Loucy (cell line): ENCODE data around the gene RPF1.

Experiments
- H2AFZ ChIP-seq: fragments of 200-600 bp; sonication (generic); 2 replicates; pipeline ENCODE4 v1.6.0; 2016; ENCODE audit warnings: antibody characterized with exemption, mild to moderate bottlenecking, low read length, moderate library complexity
- H3F3A ChIP-seq: fragments of 200-600 bp; 2 replicates; pipeline ENCODE4 v1.6.0; 2016; ENCODE audit warnings: antibody characterized with exemption, low read depth, mild to moderate bottlenecking
- H3K27me3 ChIP-seq: fragments of 200-600 bp; sonication (generic); 2 replicates; pipeline ENCODE4 v1.6.1; 2014; ENCODE audit warnings: low read length, mild to moderate bottlenecking; ENCODE audit not compliant: insufficient read depth, poor library complexity, severe bottlenecking
- H3K36me3 ChIP-seq: fragments of 200-600 bp; sonication (generic); 2 replicates; pipeline ENCODE4 v1.6.1; 2016; ENCODE audit warnings: low read length; ENCODE audit not compliant: insufficient read depth
- H3K4me1 ChIP-seq: fragments of 200-600 bp; sonication (generic); 2 replicates; pipeline ENCODE4 v1.5.1; 2014; ENCODE audit warnings: low read length, mild to moderate bottlenecking; ENCODE audit not compliant: insufficient read depth, poor library complexity, severe bottlenecking
- H3K4me2 ChIP-seq: fragments of 200-600 bp; sonication (generic); 2 replicates; pipeline ENCODE4 v1.6.0; 2014; ENCODE audit warnings: antibody characterized with exemption, low read length, low read depth, mild to moderate bottlenecking; ENCODE audit not compliant: poor library complexity, severe bottlenecking
- H3K4me3 ChIP-seq: fragments of 200-600 bp; sonication (generic); 2 replicates; pipeline ENCODE4 v1.5.1; 2014; ENCODE audit warnings: low read length, mild to moderate bottlenecking, mixed read lengths; ENCODE audit not compliant: poor library complexity, severe bottlenecking
- H3K79me2 ChIP-seq: fragments of 200-600 bp; sonication (generic); 2 replicates; pipeline ENCODE4 v1.6.1; 2014; ENCODE audit warnings: low read length; ENCODE audit not compliant: insufficient read depth
- H3K9ac ChIP-seq: fragments of 200-600 bp; sonication (generic); 2 replicates; pipeline ENCODE4 v1.6.0; 2014; ENCODE audit warnings: mild to moderate bottlenecking, low read depth, low read length, moderate library complexity; ENCODE audit not compliant: poor library complexity, severe bottlenecking
- H3K9me2 ChIP-seq: fragments of 200-600 bp; sonication (generic); replicated peaks from 2 replicates; pipeline ENCODE4 v1.6.1; 2016; ENCODE audit warnings: low read depth, low read length, mixed read lengths
- H3K9me3 ChIP-seq: fragments of 200-600 bp; sonication (generic); 2 replicates; pipeline ENCODE4 v1.6.1; 2014; ENCODE audit warnings: mild to moderate bottlenecking, antibody characterized with exemption, low read length, low read depth; ENCODE audit not compliant: insufficient read depth
- H4K20me1 ChIP-seq: fragments of 200-600 bp; sonication (generic); 2 replicates; pipeline ENCODE4 v1.6.0; 2014; ENCODE audit warnings: antibody characterized with exemption, low read length, mild to moderate bottlenecking; ENCODE audit not compliant: insufficient read depth, poor library complexity, severe bottlenecking
- EZH2phosphoT487 ChIP-seq: fragments of 200-600 bp; IDR thresholded peaks from 2 replicates; pipeline ENCODE4 v1.6.1; 2018; ENCODE audit warnings: antibody characterized with exemption, mild to moderate bottlenecking, moderate library complexity, borderline replicate concordance
- TF ChIP-seq, protein P1 (sequence below): fragments of 200-600 bp; sonication (generic); conservative IDR thresholded peaks from 2 replicates; pipeline ENCODE4 v1.5.1; 2014; ENCODE audit warnings: mild to moderate bottlenecking, antibody characterized with exemption, low read length

The RPF1 gene

GRCh38 chr1:84481317-84481716, 2.3 kb downstream of the RPF1 start:
- Histone ChIP-seq H3K9me2 (no peaks in the 10 kb centered on the region), H3K9me3 (no peaks in the 10 kb centered on the region), H3K9ac (peak overlapping the region; percentile 49), H3K4me3 (peak overlapping the region; percentile 99), H3K4me2 (peak overlapping the region; percentile 94), H3F3A (no peaks in the 10 kb centered on the region), H3K79me2 (peaks cover 68% of the 10 kb centered on the region), H3K27me3 (peaks cover 27% of the 10 kb centered on the region), H3K4me1 (peaks cover 49% of the 10 kb centered on the region), H2AFZ (no peak overlapping the region), H3K36me3 (peaks cover 13% of the 10 kb centered on the region), H4K20me1 (peaks cover 50% of the 10 kb centered on the region)
- TF ChIP-seq, protein P1, sequence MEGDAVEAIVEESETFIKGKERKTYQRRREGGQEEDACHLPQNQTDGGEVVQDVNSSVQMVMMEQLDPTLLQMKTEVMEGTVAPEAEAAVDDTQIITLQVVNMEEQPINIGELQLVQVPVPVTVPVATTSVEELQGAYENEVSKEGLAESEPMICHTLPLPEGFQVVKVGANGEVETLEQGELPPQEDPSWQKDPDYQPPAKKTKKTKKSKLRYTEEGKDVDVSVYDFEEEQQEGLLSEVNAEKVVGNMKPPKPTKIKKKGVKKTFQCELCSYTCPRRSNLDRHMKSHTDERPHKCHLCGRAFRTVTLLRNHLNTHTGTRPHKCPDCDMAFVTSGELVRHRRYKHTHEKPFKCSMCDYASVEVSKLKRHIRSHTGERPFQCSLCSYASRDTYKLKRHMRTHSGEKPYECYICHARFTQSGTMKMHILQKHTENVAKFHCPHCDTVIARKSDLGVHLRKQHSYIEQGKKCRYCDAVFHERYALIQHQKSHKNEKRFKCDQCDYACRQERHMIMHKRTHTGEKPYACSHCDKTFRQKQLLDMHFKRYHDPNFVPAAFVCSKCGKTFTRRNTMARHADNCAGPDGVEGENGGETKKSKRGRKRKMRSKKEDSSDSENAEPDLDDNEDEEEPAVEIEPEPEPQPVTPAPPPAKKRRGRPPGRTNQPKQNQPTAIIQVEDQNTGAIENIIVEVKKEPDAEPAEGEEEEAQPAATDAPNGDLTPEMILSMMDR, result no peak

DNA sequence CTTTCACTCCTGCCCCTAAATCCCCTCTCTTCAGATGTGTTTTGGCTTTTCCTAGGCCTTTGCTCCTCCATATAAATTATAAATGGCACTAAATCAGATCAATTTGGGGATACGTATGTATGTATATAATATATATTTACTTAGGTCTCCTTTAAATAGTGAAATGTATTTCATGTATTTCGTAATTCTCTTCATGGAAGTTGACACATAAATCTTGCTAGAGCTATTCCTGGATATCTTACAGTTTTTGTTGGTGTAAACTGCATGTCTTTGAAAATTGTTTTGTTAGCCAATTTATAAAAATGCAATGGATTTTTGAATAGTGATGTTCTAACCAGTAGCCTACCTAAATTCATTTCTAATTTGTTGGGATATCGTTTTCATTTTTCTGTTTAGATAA, 9.0 kb downstream of the RPF1 start:
- Histone ChIP-seq H3K27me3 (no peaks in the 10 kb centered on the region), H2AFZ (no peak overlapping the region), H4K20me1 (peaks cover 26% of the 10 kb centered on the region), H3F3A (no peaks in the 10 kb centered on the region), H3K36me3 (peaks cover 50% of the 10 kb centered on the region), H3K79me2 (peaks cover 48% of the 10 kb centered on the region), H3K4me2 (peak overlapping the region; percentile 51), H3K9me3 (no peaks in the 10 kb centered on the region), H3K4me1 (peaks cover 29% of the 10 kb centered on the region), H3K9me2 (no peaks in the 10 kb centered on the region), H3K9ac (no peak overlapping the region), H3K4me3 (no peak overlapping the region)
- TF ChIP-seq, protein P1, result no peak
- no peak for TF ChIP-seq EZH2phosphoT487

- no peak overlapping the region for H2AFZ ChIP-seq
- H3K27me3 ChIP-seq, result no peaks in the 10 kb centered on the region
- no peaks in the 10 kb centered on the region for H3K9me3 ChIP-seq
- H3K79me2 ChIP-seq, result peaks cover 33% of the 10 kb centered on the region
- peaks cover 17% of the 10 kb centered on the region for H4K20me1 ChIP-seq
- peaks cover 58% of the 10 kb centered on the region for H3K36me3 ChIP-seq
- peaks cover 20% of the 10 kb centered on the region for H3K4me1 ChIP-seq
- H3K4me2 ChIP-seq, result no peak overlapping the region
- H3F3A ChIP-seq, result no peaks in the 10 kb centered on the region
- TF ChIP-seq, protein P1, result no peak
- TF ChIP-seq EZH2phosphoT487, result no peak
- no peaks in the 10 kb centered on the region for H3K9me2 ChIP-seq
- H3K9ac ChIP-seq, result no peak overlapping the region
- H3K4me3 ChIP-seq, result no peak overlapping the region
These were observed 10.7 kb downstream of the RPF1 start for GRCh38 chr1:84489766-84490165.
